ENCODE results near the gene DACT1. TPM values are rescaled to one million over a fixed set of nuclear protein-coding genes. Genes with fewer than 3 reads are reported as not detected.

The DACT1 gene
- total and polyA plus RNA-seq, 7 experiments from 2014 or later = 8.2 to 38.7 (median 18.5) TPM

DNA sequence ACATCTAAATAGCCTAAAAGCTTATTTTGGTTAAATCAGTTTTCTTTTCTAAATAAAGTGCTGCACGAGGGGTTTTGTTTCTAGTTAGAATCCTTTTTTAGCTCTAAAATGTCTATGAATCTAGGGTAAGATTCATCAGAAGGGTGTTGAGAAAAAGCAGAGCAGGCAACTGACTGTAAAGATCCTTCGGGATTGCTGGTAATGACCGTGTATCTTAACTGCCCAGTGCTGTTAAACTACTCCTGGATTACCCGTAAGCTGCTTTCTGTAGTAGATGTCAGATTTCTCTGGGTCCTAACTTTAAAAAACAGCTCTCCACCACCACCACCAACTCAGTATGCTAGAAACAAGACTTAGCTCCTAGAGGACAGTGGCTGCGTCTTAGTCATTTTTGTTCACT lies 39.2 kb downstream of the DACT1 start:
- Histone ChIP-seq H3K27ac (ENCODE audit: low read depth, low read length) (no peak overlapping the region), H3K9me3 (ENCODE audit: control insufficient read depth in 2 of 3, low read length in 3 of 3) (no peaks in the 10 kb centered on the region), H3K27me3 (ENCODE audit: control insufficient read depth in 2 of 2, insufficient read depth in 2 of 2, low read length in 2 of 2) (no peaks in the 10 kb centered on the region), H3K36me3 (ENCODE audit: control insufficient read depth in 2 of 3, insufficient read depth in 3 of 3, low read length in 3 of 3) (no peaks in the 10 kb centered on the region), H3K4me1 (ENCODE audit: control insufficient read depth in 2 of 2, insufficient read depth in 2 of 2, low read length in 2 of 2) (no peaks in the 10 kb centered on the region), H3K4me3 (ENCODE audit: low read length) (no peak overlapping the region)
- POLR2A ChIA-PET = no interaction called here
- no peaks in the 10 kb centered on the region for H3K36me3 Mint-ChIP-seq
- no peak overlapping the region for H3K27ac Mint-ChIP-seq
- no peak for ATAC-seq
- CTCF ChIA-PET = interaction anchor here (0.7 kb wide), 1 partner anchor 8 kb away, joined by 3 read pairs; no protein-coding TSS in a partner anchor
- no peak overlapping the region for H3K4me3 Mint-ChIP-seq
- no peak for DNase-seq
- peaks cover 0 to 8% (median 4%) of the 10 kb centered on the region in 5 donors for H3K27me3 Mint-ChIP-seq
- H3K9me3 Mint-ChIP-seq = no peaks in the 10 kb centered on the region
- no peaks in the 10 kb centered on the region for H3K4me1 Mint-ChIP-seq
- intact Hi-C loops (cut with micrococcal nuclease) = no loop called here

GRCh38 chr14:58677517-58677916 lies 39.8 kb downstream of the DACT1 start:
- ChIA-PET POLR2A (no interaction called here), CTCF (interaction anchor here (0.7 kb wide), 1 partner anchor 9 kb away, joined by 3 read pairs; no protein-coding TSS in a partner anchor)
- no peak overlapping the region for H3K27ac ChIP-seq (ENCODE audit: low read depth, low read length)
- no peaks in the 10 kb centered on the region for H3K9me3 ChIP-seq (ENCODE audit: control insufficient read depth in 2 of 3, low read length in 3 of 3)
- no peaks in the 10 kb centered on the region for H3K4me1 ChIP-seq (ENCODE audit: control insufficient read depth in 2 of 2, insufficient read depth in 2 of 2, low read length in 2 of 2)
- H3K9me3 Mint-ChIP-seq = peaks cover 0 to 2% (median 0%) of the 10 kb centered on the region in 11 donors
- no peak for ATAC-seq
- H3K27ac Mint-ChIP-seq = no peak overlapping the region
- no peak overlapping the region for H3K4me3 ChIP-seq (ENCODE audit: low read length)
- no peak overlapping the region for H3K4me3 Mint-ChIP-seq
- no peaks in the 10 kb centered on the region for H3K36me3 Mint-ChIP-seq
- H3K27me3 Mint-ChIP-seq = peaks cover 0 to 8% (median 0%) of the 10 kb centered on the region in 5 donors
- DNase-seq = no peak
- no peaks in the 10 kb centered on the region for H3K36me3 ChIP-seq (ENCODE audit: control insufficient read depth in 2 of 3, insufficient read depth in 3 of 3, low read length in 3 of 3)
- H3K4me1 Mint-ChIP-seq = peaks cover 0 to 5% (median 4%) of the 10 kb centered on the region in 7 donors
- H3K27me3 ChIP-seq (ENCODE audit: control insufficient read depth in 2 of 2, insufficient read depth in 2 of 2, low read length in 2 of 2) = no peaks in the 10 kb centered on the region
- intact Hi-C loops (cut with micrococcal nuclease) = no loop called here

DNA sequence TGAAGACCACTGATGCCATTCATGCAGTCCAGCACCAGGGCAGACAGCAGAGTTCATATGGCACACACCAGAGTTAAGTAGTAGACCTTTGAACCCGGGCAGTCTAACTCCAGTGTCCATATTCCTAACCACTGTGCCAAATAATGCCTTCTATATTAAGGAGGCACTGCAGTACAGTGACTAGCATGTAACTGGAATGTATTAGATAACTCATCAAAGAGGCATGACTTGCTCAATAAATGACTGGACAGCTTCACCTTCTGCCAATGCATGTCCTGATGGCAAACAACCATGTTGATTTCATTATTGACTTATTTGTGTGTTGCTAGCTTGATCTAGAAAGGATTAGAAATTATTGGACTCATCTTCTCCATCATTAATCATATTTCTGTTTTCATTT lies 40.2 kb downstream of the DACT1 start:
- CTCF ChIA-PET = no interaction called here
- H3K27ac ChIP-seq (ENCODE audit: low read depth, low read length) = no peak overlapping the region
- H3K4me3 Mint-ChIP-seq = no peak overlapping the region
- no peaks in the 10 kb centered on the region for H3K27me3 ChIP-seq (ENCODE audit: control insufficient read depth in 2 of 2, insufficient read depth in 2 of 2, low read length in 2 of 2)
- H3K4me1 Mint-ChIP-seq = peaks cover 0 to 7% (median 5%) of the 10 kb centered on the region in 7 donors
- no peaks in the 10 kb centered on the region for H3K36me3 ChIP-seq (ENCODE audit: control insufficient read depth in 2 of 3, insufficient read depth in 3 of 3, low read length in 3 of 3)
- no peaks in the 10 kb centered on the region for H3K4me1 ChIP-seq (ENCODE audit: control insufficient read depth in 2 of 2, insufficient read depth in 2 of 2, low read length in 2 of 2)
- intact Hi-C loops (cut with micrococcal nuclease) = no loop called here
- H3K36me3 Mint-ChIP-seq = no peaks in the 10 kb centered on the region
- H3K9me3 Mint-ChIP-seq = peaks cover 0 to 2% (median 0%) of the 10 kb centered on the region in 11 donors
- H3K4me3 ChIP-seq (ENCODE audit: low read length) = no peak overlapping the region
- POLR2A ChIA-PET = no interaction called here
- no peak for DNase-seq
- H3K27ac Mint-ChIP-seq = no peak overlapping the region
- H3K27me3 Mint-ChIP-seq = peaks cover 0 to 8% (median 0%) of the 10 kb centered on the region in 5 donors
- no peaks in the 10 kb centered on the region for H3K9me3 ChIP-seq (ENCODE audit: control insufficient read depth in 2 of 3, low read length in 3 of 3)
- no peak for ATAC-seq

DNA sequence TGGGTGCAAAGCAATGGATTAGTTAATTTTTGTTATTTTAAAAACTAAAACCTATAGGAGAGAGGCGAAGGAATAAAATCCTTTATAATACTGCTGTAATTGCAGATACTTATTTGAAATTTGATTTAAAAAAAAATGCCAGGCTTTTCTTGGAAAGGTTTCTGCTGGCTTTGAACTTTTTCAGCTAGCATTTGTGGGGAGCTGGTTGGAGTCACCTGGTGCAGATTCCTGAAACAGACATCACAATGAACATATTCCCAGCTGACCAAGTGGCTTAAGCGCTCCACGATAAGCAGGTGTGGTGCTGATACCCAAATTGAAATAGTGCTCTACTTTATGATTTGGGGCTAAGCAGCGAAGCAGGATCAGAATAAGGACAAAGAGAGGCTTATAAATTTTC lies 42.9 kb downstream of the DACT1 start:
- Histone ChIP-seq H3K27ac (ENCODE audit: low read depth, low read length) (no peak overlapping the region), H3K4me1 (ENCODE audit: control insufficient read depth in 2 of 2, insufficient read depth in 2 of 2, low read length in 2 of 2) (no peaks in the 10 kb centered on the region), H3K27me3 (ENCODE audit: control insufficient read depth in 2 of 2, insufficient read depth in 2 of 2, low read length in 2 of 2) (no peaks in the 10 kb centered on the region), H3K9me3 (ENCODE audit: control insufficient read depth in 2 of 3, low read length in 3 of 3) (no peaks in the 10 kb centered on the region), H3K4me3 (ENCODE audit: low read length) (no peak overlapping the region), H3K36me3 (ENCODE audit: control insufficient read depth in 2 of 3, insufficient read depth in 3 of 3, low read length in 3 of 3) (no peaks in the 10 kb centered on the region)
- H3K4me1 Mint-ChIP-seq = peaks cover 0 to 13% (median 11%) of the 10 kb centered on the region in 7 donors
- H3K27ac Mint-ChIP-seq = no peak overlapping the region
- DNase-seq (no peak), ATAC-seq (no peak)
- peaks cover 0 to 2% (median 0%) of the 10 kb centered on the region in 11 donors for H3K9me3 Mint-ChIP-seq
- no peaks in the 10 kb centered on the region for H3K36me3 Mint-ChIP-seq
- no peak overlapping the region for H3K4me3 Mint-ChIP-seq
- ChIA-PET POLR2A (no interaction called here), CTCF (no interaction called here)
- intact Hi-C loops (cut with micrococcal nuclease) = no loop called here
- H3K27me3 Mint-ChIP-seq = peaks cover 0 to 8% (median 0%) of the 10 kb centered on the region in 5 donors

DNA sequence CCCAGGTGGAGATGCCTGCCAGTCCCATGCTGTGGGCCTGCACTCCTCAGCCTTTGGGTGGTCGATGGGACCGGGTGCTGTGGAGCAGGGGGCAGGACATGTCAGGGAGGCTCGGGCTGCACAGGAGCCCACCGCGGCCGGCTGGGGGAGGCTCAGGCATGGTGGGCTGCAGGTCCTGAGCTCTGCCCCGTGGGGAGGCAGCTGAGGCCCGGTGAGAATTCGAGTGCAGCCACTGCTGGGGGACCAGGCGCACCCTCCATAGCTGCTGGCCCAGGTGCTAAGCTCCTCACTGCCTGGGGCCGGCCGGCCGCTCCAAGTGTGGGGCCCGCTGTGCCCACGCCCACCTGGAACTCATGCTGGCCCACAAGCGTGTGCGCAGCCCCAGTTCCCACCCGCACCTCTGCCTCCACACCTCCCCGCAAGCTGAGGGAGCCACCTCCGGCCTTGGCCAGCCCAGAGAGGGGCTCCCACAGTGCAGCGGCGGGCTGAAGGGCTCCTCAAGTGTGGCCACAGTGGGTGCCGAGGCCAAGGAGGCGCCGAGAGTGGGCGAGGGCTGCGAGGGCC lies 49.6 kb downstream of the DACT1 start:
- ATAC-seq = no peak
- intact Hi-C loops (cut with micrococcal nuclease) = no loop called here
- peaks cover 0 to 4% (median 4%) of the 10 kb centered on the region in 5 donors for H3K36me3 Mint-ChIP-seq

GRCh38 chr14:58690801-58691516 lies 53.2 kb downstream of the DACT1 start:
- H3K36me3 ChIP-seq (ENCODE audit: control insufficient read depth in 2 of 3, insufficient read depth in 3 of 3, low read length in 3 of 3) = no peaks in the 10 kb centered on the region
- no peak overlapping the region for H3K4me3 Mint-ChIP-seq
- DNase-seq (no peak), ATAC-seq (no peak)
- ChIA-PET POLR2A (no interaction called here), CTCF (no interaction called here)
- H3K4me3 ChIP-seq (ENCODE audit: low read length) = no peak overlapping the region
- H3K27ac ChIP-seq (ENCODE audit: low read depth, low read length) = no peak overlapping the region
- peaks cover 0 to 7% (median 0%) of the 10 kb centered on the region in 5 donors for H3K27me3 Mint-ChIP-seq
- H3K4me1 Mint-ChIP-seq = no peaks in the 10 kb centered on the region
- no peak overlapping the region for H3K27ac Mint-ChIP-seq
- peaks cover 0 to 4% (median 4%) of the 10 kb centered on the region in 5 donors for H3K36me3 Mint-ChIP-seq
- H3K4me1 ChIP-seq (ENCODE audit: control insufficient read depth in 2 of 2, insufficient read depth in 2 of 2, low read length in 2 of 2) = no peaks in the 10 kb centered on the region
- intact Hi-C loops (cut with micrococcal nuclease) = no loop called here
- no peaks in the 10 kb centered on the region for H3K27me3 ChIP-seq (ENCODE audit: control insufficient read depth in 2 of 2, insufficient read depth in 2 of 2, low read length in 2 of 2)
- H3K9me3 ChIP-seq (ENCODE audit: control insufficient read depth in 2 of 3, low read length in 3 of 3) = no peaks in the 10 kb centered on the region
- H3K9me3 Mint-ChIP-seq = peaks cover 0 to 11% (median 2%) of the 10 kb centered on the region in 11 donors

More for the DNA sequence above, 49.6 kb downstream of the DACT1 start:
- H3K4me1 ChIP-seq (ENCODE audit: control insufficient read depth in 2 of 2, insufficient read depth in 2 of 2, low read length in 2 of 2) = no peaks in the 10 kb centered on the region
- Mint-ChIP-seq H3K27ac (no peak overlapping the region), H3K4me1 (peaks cover 0 to 12% (median 8%) of the 10 kb centered on the region in 7 donors), H3K9me3 (peaks cover 0 to 11% (median 2%) of the 10 kb centered on the region in 11 donors), H3K27me3 (no peaks in the 10 kb centered on the region), H3K4me3 (no peak overlapping the region)
- no peak overlapping the region for H3K27ac ChIP-seq (ENCODE audit: low read depth, low read length)
- H3K36me3 ChIP-seq (ENCODE audit: control insufficient read depth in 2 of 3, insufficient read depth in 3 of 3, low read length in 3 of 3) = no peaks in the 10 kb centered on the region
- no peak overlapping the region for H3K4me3 ChIP-seq (ENCODE audit: low read length)
- H3K9me3 ChIP-seq (ENCODE audit: control insufficient read depth in 2 of 3, low read length in 3 of 3) = no peaks in the 10 kb centered on the region
- CTCF ChIA-PET = no interaction called here
- no peaks in the 10 kb centered on the region for H3K27me3 ChIP-seq (ENCODE audit: control insufficient read depth in 2 of 2, insufficient read depth in 2 of 2, low read length in 2 of 2)
- POLR2A ChIA-PET = no interaction called here
- DNase-seq = no peak

DNA sequence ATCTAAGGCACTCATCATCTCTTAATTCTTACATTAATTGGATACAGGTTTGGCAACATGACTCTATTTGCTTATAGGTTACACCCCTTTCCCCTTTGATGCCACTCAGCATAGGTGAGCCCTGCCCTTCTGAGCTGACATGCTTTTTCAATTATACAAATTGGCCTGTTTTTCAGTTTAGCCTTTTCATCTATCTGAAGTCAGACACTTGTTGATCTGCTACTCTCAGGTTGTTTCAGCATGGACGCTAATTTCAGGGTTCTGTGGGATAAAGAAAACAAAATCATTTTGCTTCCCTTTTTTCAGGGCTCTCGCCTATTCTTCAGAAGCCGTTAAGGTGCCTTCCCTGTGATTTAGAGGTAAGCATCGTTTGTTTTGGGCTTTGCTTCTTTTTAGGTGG lies 55.3 kb downstream of the DACT1 start:
- no peak overlapping the region for H3K4me3 Mint-ChIP-seq
- intact Hi-C loops (cut with micrococcal nuclease) = no loop called here
- CTCF ChIA-PET = no interaction called here

More for the DNA sequence above, 55.3 kb downstream of the DACT1 start:
- Mint-ChIP-seq H3K9me3 (peaks cover 0 to 7% (median 0%) of the 10 kb centered on the region in 11 donors), H3K4me1 (no peaks in the 10 kb centered on the region), H3K36me3 (peaks cover 0 to 4% (median 4%) of the 10 kb centered on the region in 5 donors), H3K27me3 (peaks cover 0 to 7% (median 0%) of the 10 kb centered on the region in 5 donors), H3K27ac (no peak overlapping the region)
- Histone ChIP-seq H3K27ac (ENCODE audit: low read depth, low read length) (no peak overlapping the region), H3K9me3 (ENCODE audit: control insufficient read depth in 2 of 3, low read length in 3 of 3) (no peaks in the 10 kb centered on the region), H3K4me3 (ENCODE audit: low read length) (no peak overlapping the region), H3K36me3 (ENCODE audit: control insufficient read depth in 2 of 3, insufficient read depth in 3 of 3, low read length in 3 of 3) (no peaks in the 10 kb centered on the region), H3K27me3 (ENCODE audit: control insufficient read depth in 2 of 2, insufficient read depth in 2 of 2, low read length in 2 of 2) (no peaks in the 10 kb centered on the region), H3K4me1 (ENCODE audit: control insufficient read depth in 2 of 2, insufficient read depth in 2 of 2, low read length in 2 of 2) (no peaks in the 10 kb centered on the region)
- no peak for DNase-seq
- ATAC-seq = no peak
- POLR2A ChIA-PET = no interaction called here

All from naive thymus-derived CD4-positive, alpha-beta T cell (primary cell).